SK-N-MC (cell line): ENCODE results near the gene CCDC40.

Source experiments
- EZH2 ChIP-seq: fragments of 200-600 bp; sonication (generic); IDR thresholded peaks from one replicate; pipeline ENCODE4 v1.6.1; 2017; ENCODE audit warnings: antibody characterized with exemption
- FOXP2 ChIP-seq: optimal IDR thresholded peaks from 2 replicates; pipeline ENCODE3; 2011; ENCODE audit warnings: mild to moderate bottlenecking, moderate library complexity; ENCODE audit not compliant: insufficient read depth; ENCODE audit errors: extremely low read length, control extremely low read depth
- POLR2AphosphoS5 ChIP-seq: IDR thresholded peaks from 2 replicates; pipeline ENCODE4 v1.6.1; 2012; ENCODE audit warnings: mild to moderate bottlenecking, low read depth, low read length, borderline replicate concordance

DNA sequence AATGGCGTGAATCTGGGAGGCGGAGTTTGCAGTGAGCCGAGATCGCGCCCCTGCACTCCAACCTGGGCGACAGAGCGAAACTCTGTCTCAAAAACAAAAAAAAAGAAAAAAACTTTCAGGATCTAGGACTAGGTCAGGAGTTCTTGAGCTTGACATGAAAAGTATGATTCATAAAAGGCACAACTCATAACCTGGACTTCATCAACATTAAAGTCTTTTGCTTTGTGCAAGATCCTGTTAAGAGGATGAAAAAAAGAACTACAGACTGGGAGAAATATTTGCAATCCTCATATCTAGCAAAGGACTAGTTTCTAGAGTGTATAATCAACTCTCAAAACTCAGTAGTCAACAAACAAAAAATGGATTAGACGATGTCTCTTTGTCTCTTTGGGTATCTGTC, 40.7 kb upstream of the CCDC40 start:
- TF ChIP-seq POLR2AphosphoS5 (no peak), EZH2 (no peak), FOXP2 (no peak)
